Stomach smooth muscle (tissue), 2 donors: Measurements from ENCODE around the gene STX12.
A peak's percentile ranks its signal among the peaks of the same experiment; 100 is the strongest.

Experiments used
- H3K27ac ChIP-seq: one replicate; pipeline ENCODE4 v1.7.0; 2013; ENCODE audit warnings: mild to moderate bottlenecking, low read length, inconsistent platforms
- H3K27me3 ChIP-seq, 2 donors: one replicate each; pipeline ENCODE4 v1.7.0; 2013; ENCODE audit warnings: low read length in 2 of 2; ENCODE audit not compliant: insufficient read depth in 2 of 2, control insufficient read depth in 1 of 2
- H3K36me3 ChIP-seq, 2 donors: one replicate each; pipeline ENCODE4 v1.7.0; 2013; ENCODE audit warnings: low read length in 2 of 2; ENCODE audit not compliant: control insufficient read depth in 2 of 2, insufficient read depth in 2 of 2
- H3K4me1 ChIP-seq: one replicate; pipeline ENCODE4 v1.7.0; 2013; ENCODE audit warnings: low read length; ENCODE audit not compliant: control insufficient read depth, insufficient read depth
- H3K4me3 ChIP-seq, 2 donors: one replicate each; pipeline ENCODE4 v1.7.0; 2013; ENCODE audit warnings: low read length in 2 of 2
- H3K9ac ChIP-seq, 2 donors: one replicate each; pipeline ENCODE4 v1.7.0; 2013; ENCODE audit warnings: low read length in 2 of 2, mild to moderate bottlenecking in 1 of 2
- H3K9me3 ChIP-seq, 2 donors: one replicate each; pipeline ENCODE4 v1.7.0; 2013; ENCODE audit warnings: low read length in 2 of 2; ENCODE audit not compliant: control insufficient read depth in 2 of 2
- donor health status: healthy.
- donor health status: Pancreatic carcinoma.

STX12 gene

GRCh38 chr1:27772932-27773825 is at the start of gene STX12:
STX12 (plus strand) TSS chr1:27773219; CDS start chr1:27773308, 89 bp downstream.
- Histone ChIP-seq H3K27ac (peak within 1 kb of the TSS; percentile 92), H3K9ac (peak within 1 kb of the TSS; percentile 97), H3K36me3 (no peaks in the 10 kb centered on the region), H3K27me3 (no peaks in the 10 kb centered on the region), H3K4me3 (peak within 1 kb of the TSS; percentile 73 to 93), H3K9me3 (no peaks in the 10 kb centered on the region), H3K4me1 (peaks cover 6% of the 10 kb centered on the region)

- Histone ChIP-seq H3K27ac (peak overlapping the region; percentile 92), H3K36me3 (peaks cover 4 to 12% of the 10 kb centered on the region in 2 donors), H3K4me3 (peak overlapping the region; percentile 54 to 72), H3K9me3 (no peaks in the 10 kb centered on the region), H3K27me3 (no peaks in the 10 kb centered on the region), H3K9ac (peak overlapping the region; percentile 50 to 76), H3K4me1 (peaks cover 13% of the 10 kb centered on the region)
Observed at GRCh38 chr1:27724961-27725373, 48.1 kb upstream of the STX12 start.

- peaks cover 13% of the 10 kb centered on the region for H3K4me1 ChIP-seq
- H3K9me3 ChIP-seq = no peaks in the 10 kb centered on the region
- H3K27me3 ChIP-seq = no peaks in the 10 kb centered on the region
- peak within 1 kb of the TSS; percentile 92 for H3K27ac ChIP-seq
- peak within 1 kb of the TSS; percentile 69 to 82 for H3K9ac ChIP-seq
- peak within 1 kb of the TSS; percentile 69 to 85 for H3K4me3 ChIP-seq
- H3K36me3 ChIP-seq = peaks cover 6 to 12% of the 10 kb centered on the region in 2 donors
Observed at GRCh38 chr1:27725374-27726172, 47.4 kb upstream of the STX12 start, which contains the start of gene FAM76A. FAM76A (plus strand) TSS chr1:27725961; CDS start chr1:27726081, 120 bp downstream.

GRCh38 chr1:27726173-27727044 is 46.6 kb upstream of the STX12 start:
- no peaks in the 10 kb centered on the region for H3K27me3 ChIP-seq
- H3K9ac ChIP-seq = peak overlapping the region; percentile 69 to 82
- peaks cover 6 to 12% of the 10 kb centered on the region in 2 donors for H3K36me3 ChIP-seq
- peak overlapping the region; percentile 87 for H3K27ac ChIP-seq
- no peaks in the 10 kb centered on the region for H3K9me3 ChIP-seq
- peaks cover 13% of the 10 kb centered on the region for H3K4me1 ChIP-seq
- peak overlapping the region; percentile 69 to 85 for H3K4me3 ChIP-seq

GRCh38 chr1:27727126-27727525 is 45.9 kb upstream of the STX12 start:
- Histone ChIP-seq H3K4me1 (peaks cover 13% of the 10 kb centered on the region), H3K27me3 (no peaks in the 10 kb centered on the region), H3K27ac (no peak overlapping the region), H3K9ac (peak overlapping the region in 1 of 2 donors; percentile 23), H3K4me3 (no peak overlapping the region), H3K9me3 (no peaks in the 10 kb centered on the region), H3K36me3 (peaks cover 6 to 12% of the 10 kb centered on the region in 2 donors)

- H3K27ac ChIP-seq = no peak overlapping the region
- no peaks in the 10 kb centered on the region for H3K9me3 ChIP-seq
- H3K4me3 ChIP-seq = no peak overlapping the region
- H3K9ac ChIP-seq = no peak overlapping the region
- no peaks in the 10 kb centered on the region for H3K4me1 ChIP-seq
- peaks cover 35 to 36% of the 10 kb centered on the region in 2 donors for H3K36me3 ChIP-seq
- H3K27me3 ChIP-seq = no peaks in the 10 kb centered on the region
Observed at GRCh38 chr1:27736252-27736651, 36.8 kb upstream of the STX12 start.

- H3K27ac ChIP-seq = no peak overlapping the region
- H3K36me3 ChIP-seq = peaks cover 46 to 47% of the 10 kb centered on the region in 2 donors
- no peaks in the 10 kb centered on the region for H3K9me3 ChIP-seq
- no peaks in the 10 kb centered on the region for H3K4me1 ChIP-seq
- no peak overlapping the region for H3K9ac ChIP-seq
- H3K27me3 ChIP-seq = no peaks in the 10 kb centered on the region
- H3K4me3 ChIP-seq = no peak overlapping the region
Observed at GRCh38 chr1:27741121-27741520, 31.9 kb upstream of the STX12 start.

GRCh38 chr1:27744556-27744955 is 28.5 kb upstream of the STX12 start:
- Histone ChIP-seq H3K36me3 (peaks cover 37 to 48% of the 10 kb centered on the region in 2 donors), H3K27me3 (no peaks in the 10 kb centered on the region), H3K9ac (no peak overlapping the region)

GRCh38 chr1:27745466-27745865 is 27.6 kb upstream of the STX12 start:
- Histone ChIP-seq H3K36me3 (peaks cover 30 to 48% of the 10 kb centered on the region in 2 donors), H3K9me3 (no peaks in the 10 kb centered on the region), H3K9ac (no peak overlapping the region), H3K27ac (no peak overlapping the region), H3K27me3 (no peaks in the 10 kb centered on the region), H3K4me1 (no peaks in the 10 kb centered on the region), H3K4me3 (no peak overlapping the region)

More at GRCh38 chr1:27744556-27744955, 28.5 kb upstream of the STX12 start:
- Histone ChIP-seq H3K27ac (no peak overlapping the region), H3K4me1 (no peaks in the 10 kb centered on the region), H3K9me3 (no peaks in the 10 kb centered on the region), H3K4me3 (no peak overlapping the region)

GRCh38 chr1:27752360-27752759 is 20.7 kb upstream of the STX12 start:
- H3K36me3 ChIP-seq = peaks cover 27 to 37% of the 10 kb centered on the region in 2 donors
- H3K9me3 ChIP-seq = no peaks in the 10 kb centered on the region
- no peak overlapping the region for H3K9ac ChIP-seq
- no peaks in the 10 kb centered on the region for H3K27me3 ChIP-seq
- no peak overlapping the region for H3K4me3 ChIP-seq
- H3K27ac ChIP-seq = no peak overlapping the region
- H3K4me1 ChIP-seq = no peaks in the 10 kb centered on the region
